ENCODE data around the gene RTN4R.

GRCh38 chr22:20290045-20290392 is 21.9 kb upstream of the RTN4R start:
- TF ChIP-seq CTCF (conservative IDR thresholded peaks at IDR 0.05 in 1 of 2, IDR thresholded peaks at IDR 0.05 in 1 of 2; ENCODE audit: low read depth in 1 of 2, low read length in 2 of 2) (no peak), EZH2 (IDR thresholded peaks at IDR 0.05; ENCODE audit: low read length, missing control alignments) (no peak)

All from fibroblast of lung (primary cell).